RCC 7860 (cell line): ENCODE data around the gene SCGB1D1.
"Not testable (repeated sequence)": the region's sequence is repeated elsewhere in the genome, so short reads cannot be mapped to it uniquely, and the experiment has no call there.

Source experiments
- DNase-seq: peaks from one replicate; pipeline ENCODE4 v3.0.0-alpha.2; 2015; ENCODE audit warnings: low spot score
- FAIRE-seq: peaks from 2 replicates; lab custom pipeline; 2012; peaks lifted over from hg19 to GRCh38; lab: Jason Lieb, UNC

The SCGB1D1 gene

DNA sequence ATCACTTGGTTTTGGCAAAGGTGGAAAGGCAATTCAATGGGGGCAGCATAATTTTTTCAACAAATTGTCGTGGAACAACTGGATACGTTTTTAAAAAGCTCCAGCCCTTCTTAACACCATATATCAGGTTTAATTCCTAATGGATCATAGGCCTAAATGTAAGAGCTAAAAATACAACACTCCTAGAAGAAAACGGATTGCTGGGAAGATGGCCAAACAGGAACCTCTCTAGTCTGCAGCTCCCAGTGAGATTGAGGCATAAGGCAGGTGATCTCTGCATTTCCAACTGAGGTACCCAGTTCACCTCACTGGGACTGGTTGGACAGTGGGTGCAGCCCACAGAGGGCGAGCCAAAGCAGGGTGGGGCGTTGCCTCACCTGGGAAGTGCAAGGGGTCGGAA is 32.4 kb upstream of the SCGB1D1 start:
- FAIRE-seq (no peak), DNase-seq (no peak)

- FAIRE-seq, result no peak
- DNase-seq, result no peak
Observed at GRCh38 chr11:62166371-62166770, 23.6 kb upstream of the SCGB1D1 start.

DNA sequence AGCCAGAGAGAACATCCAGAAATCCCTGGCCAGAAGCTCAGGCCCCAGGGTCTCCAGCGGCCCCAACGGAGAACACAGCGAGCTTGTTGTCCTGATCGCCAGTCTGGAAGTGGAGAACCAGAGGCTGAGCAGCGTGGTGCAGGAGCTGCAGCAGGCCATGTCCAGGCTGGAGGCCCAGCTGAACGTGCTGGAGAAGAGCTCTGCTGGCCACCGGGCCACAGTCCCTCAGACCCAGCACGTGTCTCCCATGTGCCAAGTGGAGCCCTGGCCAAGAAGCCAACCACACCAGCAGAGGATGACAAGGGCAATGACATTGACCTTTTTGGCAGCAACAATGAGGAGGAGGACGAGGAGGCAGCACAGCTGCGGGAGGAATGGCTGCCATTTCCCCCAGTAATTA is 20.6 kb upstream of the SCGB1D1 start:
- FAIRE-seq, result no peak
- DNase-seq, result no peak

DNA sequence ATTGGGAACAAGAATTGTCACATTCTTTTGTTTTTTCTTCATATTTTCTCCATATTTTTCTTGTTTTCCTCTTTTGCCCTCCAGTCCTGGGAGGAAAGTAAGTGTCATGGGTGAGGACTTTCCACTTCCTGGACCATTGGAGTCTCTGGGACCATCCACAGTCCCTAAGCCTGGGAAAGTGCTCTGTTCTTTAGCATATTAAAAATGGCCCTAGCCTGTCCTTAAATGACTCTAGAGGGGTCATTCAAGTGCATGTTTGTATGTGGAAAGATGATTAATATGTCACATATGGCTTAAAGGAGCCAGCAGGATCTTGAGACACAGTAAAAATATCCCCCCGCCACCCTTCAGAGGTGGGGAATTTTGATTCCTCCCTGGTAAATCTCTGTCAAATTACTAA is 20.1 kb upstream of the SCGB1D1 start:
- no peak for DNase-seq

GRCh38 chr11:62171261-62171723 is 18.7 kb upstream of the SCGB1D1 start:
- no peak for FAIRE-seq
- DNase-seq, result peak; percentile 44

More for the DNA sequence above, 20.1 kb upstream of the SCGB1D1 start:
- FAIRE-seq, result no peak

DNA sequence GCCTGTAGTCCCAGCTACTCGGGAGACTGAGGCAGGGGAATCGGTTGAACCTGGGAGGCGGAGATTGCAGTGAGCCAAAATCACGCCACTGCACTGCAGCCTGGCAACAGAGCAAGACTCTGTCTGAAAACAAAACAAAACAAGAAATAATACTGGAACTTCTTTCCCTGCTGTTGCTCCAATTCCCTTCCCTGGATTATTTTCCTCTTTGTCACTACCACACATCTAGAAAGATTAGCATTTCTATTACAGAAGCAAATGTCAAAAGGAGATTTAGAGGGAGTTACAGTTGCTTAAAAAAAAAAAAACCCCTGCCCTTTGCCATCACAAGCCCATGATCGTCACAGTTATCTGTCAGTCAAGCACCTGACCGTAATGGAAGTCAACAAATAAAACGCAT is 17.7 kb upstream of the SCGB1D1 start:
- DNase-seq (no peak), FAIRE-seq (no peak)

GRCh38 chr11:62176766-62177165 is 13.2 kb upstream of the SCGB1D1 start:
- FAIRE-seq (no peak), DNase-seq (no peak)

GRCh38 chr11:62179995-62180394 is 10.0 kb upstream of the SCGB1D1 start:
- DNase-seq, result no peak
- FAIRE-seq, result no peak

GRCh38 chr11:62181097-62181496 is 8.9 kb upstream of the SCGB1D1 start:
- FAIRE-seq (no peak), DNase-seq (no peak)

DNA sequence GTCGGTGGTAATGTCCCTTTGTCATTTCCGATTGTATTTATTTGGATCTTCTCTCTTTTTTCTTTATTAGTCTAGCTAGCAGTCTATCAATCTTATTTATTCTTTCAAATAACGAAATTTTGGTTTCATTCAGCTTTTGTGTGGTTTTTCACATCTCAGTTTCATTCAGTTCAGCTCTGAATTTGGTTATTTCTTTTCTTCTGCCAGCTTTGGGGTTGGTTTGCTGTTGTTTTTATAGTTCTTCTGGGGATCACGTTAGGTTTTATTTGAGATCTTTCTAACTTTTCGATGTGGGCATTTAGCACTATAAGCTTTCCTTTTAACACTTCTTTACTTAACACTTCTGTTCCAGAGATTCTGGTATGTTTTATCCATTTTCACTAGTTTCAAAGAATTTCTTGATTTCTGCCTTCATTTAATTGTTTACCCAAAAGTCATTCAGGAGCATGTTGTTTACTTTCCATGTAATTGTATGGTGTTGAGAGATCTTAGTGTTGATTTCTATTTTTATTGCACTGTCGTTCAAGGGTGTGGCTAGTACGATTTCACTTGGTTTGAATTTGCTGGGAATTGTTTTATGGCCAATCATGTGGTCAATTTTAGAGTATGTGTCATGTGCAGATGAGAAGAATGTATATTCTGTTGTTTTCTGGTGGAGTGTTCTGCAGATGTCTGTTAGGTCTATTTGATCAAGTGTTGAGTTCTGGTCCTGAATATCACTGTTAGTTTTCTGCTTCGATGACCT is 7.7 kb upstream of the SCGB1D1 start:
- FAIRE-seq, result no peak
- DNase-seq, result no peak

DNA sequence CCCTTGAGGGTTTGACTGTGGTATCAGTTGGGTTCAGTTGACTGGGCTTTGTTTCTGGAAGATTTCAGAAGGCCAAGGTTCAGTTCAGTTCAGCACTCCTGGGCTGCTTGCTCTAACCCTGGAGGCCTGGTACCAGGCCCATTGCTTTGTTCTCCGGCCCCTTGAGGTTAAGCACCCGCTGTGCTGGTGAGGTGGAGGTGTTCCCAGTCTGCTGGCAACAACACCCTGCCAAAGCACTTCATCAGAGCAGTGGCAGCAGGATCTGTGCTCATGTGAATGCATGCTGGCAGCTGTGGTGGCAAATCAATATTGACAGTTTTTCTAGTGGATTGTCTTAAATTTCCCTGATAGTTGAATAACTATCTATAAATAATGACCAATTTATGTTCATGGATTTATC is 3.8 kb upstream of the SCGB1D1 start:
- FAIRE-seq (no peak), DNase-seq (no peak)

DNA sequence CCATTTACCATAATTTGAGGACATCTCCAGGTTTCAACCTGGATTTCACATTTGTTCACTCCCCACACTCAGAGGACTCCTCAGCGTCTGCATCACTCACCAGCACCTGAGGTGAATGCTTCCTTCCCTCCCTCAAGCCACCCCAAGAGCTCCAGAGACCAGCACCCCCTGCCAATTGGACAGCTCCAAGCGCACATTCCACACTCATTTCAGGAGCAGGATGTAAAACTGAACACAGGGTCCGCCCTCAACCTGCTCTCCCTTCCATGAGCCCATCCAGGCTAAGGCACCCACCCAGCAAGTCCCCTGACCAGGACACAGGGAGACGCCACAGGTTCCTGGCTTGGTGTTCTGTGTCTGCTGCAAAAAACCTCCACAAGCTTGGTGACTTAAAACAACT is 3.9 kb downstream of the SCGB1D1 start:
- DNase-seq (no peak), FAIRE-seq (no peak)

- not testable (repeated sequence) for DNase-seq, FAIRE-seq
Observed at GRCh38 chr11:62195010-62195409, 5.0 kb downstream of the SCGB1D1 start.

- FAIRE-seq (no peak), DNase-seq (no peak)
Observed at GRCh38 chr11:62195945-62196344, 5.9 kb downstream of the SCGB1D1 start.

DNA sequence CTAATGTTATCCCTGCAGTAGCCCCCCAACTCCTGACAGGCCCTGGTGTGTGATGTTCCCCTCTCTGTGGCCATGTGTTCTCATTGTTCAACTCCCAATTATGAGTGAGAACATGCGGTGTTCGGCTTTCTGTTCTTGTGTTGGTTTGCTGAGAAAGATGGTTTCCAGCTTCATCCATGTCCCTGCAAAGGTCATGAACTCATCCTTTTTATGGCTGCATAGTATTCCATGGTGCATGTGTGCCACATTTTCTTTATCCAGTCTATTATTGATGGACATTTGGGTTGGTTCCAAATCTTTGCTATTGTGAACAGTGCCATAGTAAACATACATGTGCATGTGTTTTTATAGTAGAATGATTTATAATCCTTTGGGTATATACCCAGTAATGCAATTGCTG is 7.4 kb downstream of the SCGB1D1 start:
- not testable (repeated sequence) for FAIRE-seq, DNase-seq

- no peak for FAIRE-seq
- no peak for DNase-seq
Observed at GRCh38 chr11:62201376-62201775, 11.4 kb downstream of the SCGB1D1 start.

- FAIRE-seq (no peak), DNase-seq (no peak)
Observed at GRCh38 chr11:62202910-62203309, 12.9 kb downstream of the SCGB1D1 start.

- DNase-seq (no peak), FAIRE-seq (no peak)
Observed at GRCh38 chr11:62204430-62204829, 14.4 kb downstream of the SCGB1D1 start.

DNA sequence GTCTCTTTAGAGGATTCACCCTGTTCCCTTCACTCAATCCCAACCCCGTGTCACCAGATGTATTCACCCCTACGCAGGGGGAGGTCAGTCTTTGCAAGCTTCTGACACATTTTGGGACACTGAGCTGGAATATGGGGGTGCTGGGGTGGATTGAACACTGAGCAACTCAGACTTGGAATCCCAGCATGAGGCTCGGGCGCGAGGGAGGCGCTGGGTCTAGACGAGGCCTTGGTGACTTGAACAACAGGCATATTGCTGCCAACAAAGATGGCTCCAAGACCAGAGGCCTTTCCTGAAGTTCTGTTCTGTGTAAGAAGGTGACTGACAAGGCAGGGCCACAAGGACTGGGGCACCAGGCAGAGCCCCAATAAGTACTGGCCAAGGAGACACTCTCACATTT is 15.4 kb downstream of the SCGB1D1 start:
- no peak for DNase-seq
- FAIRE-seq, result no peak

DNA sequence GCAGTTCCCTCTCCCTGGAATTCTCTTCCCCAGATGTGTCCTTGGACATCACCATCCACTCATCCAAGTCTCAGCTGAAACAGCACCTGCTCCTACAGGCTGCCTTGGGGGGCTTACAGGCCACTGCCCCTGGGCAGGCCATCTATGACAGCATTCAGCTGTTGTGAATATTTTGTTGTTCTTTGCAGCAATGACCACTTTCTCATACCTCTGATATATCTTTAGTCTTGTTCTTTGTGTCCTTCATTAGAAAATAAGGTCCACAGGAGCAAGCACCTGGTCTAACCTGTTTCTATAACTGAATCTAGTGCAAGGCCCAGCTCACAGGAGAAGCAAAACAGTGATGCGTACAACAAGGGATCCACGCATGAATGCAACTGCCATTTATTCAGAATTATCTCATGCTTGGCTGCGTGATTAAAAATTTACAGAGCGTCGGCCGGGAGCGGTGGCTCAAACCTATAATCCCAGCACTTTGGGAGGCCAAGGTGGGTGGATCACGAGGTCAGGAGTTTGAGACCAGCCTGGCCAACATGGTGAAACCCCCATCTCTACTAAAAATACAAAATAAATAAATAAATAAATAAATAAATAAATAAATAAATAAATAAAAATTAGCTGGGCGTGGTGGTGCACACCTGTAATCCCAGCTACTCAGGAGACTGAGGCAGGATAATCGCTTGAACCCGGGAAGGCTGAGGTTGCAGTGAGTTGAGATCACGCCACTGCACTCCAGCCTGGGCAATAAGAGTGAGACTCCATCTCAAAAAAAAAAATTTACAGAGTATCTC is 16.5 kb downstream of the SCGB1D1 start:
- DNase-seq (peak; percentile 28), FAIRE-seq (peak; percentile 33)

- FAIRE-seq (no peak), DNase-seq (no peak)
Observed at GRCh38 chr11:62208785-62209144, 18.7 kb downstream of the SCGB1D1 start.

GRCh38 chr11:62217191-62217748 is 27.3 kb downstream of the SCGB1D1 start:
- FAIRE-seq (no peak), DNase-seq (no peak)
